ENCODE measurements around the gene TACO1. TPM values are rescaled to one million over a fixed set of nuclear protein-coding genes. Genes with fewer than 3 reads are reported as not detected.

Gene TACO1
- total RNA-seq, 4 donors from 2014 or later = 9.3 to 20.2 (median 10.2) TPM

- DNase-seq (ENCODE audit: low spot score in 2 of 2) = no peak
- no peak overlapping the region for H3K27ac ChIP-seq
- peaks cover 80% of the 10 kb centered on the region for H3K36me3 ChIP-seq
- no peaks in the 10 kb centered on the region for H3K9me3 ChIP-seq
- WGBS = 91% methylated on average over 11 of the region's 11 CpGs
- H3K4me1 ChIP-seq = no peaks in the 10 kb centered on the region
- TF ChIP-seq POLR2AphosphoS5 (IDR thresholded peaks at IDR 0.05) (no peak), CTCF (IDR thresholded peaks at IDR 0.05) (no peak), POLR2A (IDR thresholded peaks at IDR 0.05) (no peak), EP300 (IDR thresholded peaks at IDR 0.05) (no peak)
- no peaks in the 10 kb centered on the region for H3K27me3 ChIP-seq
- no peak overlapping the region for H3K4me3 ChIP-seq
Observed at GRCh38 chr17:63588797-63589196, 11.9 kb upstream of the TACO1 start.

- Histone ChIP-seq H3K27ac (no peak overlapping the region), H3K4me1 (no peaks in the 10 kb centered on the region), H3K4me3 (no peak overlapping the region), H3K36me3 (peaks cover 72% of the 10 kb centered on the region), H3K27me3 (no peaks in the 10 kb centered on the region), H3K9me3 (no peaks in the 10 kb centered on the region)
- no peak for DNase-seq (ENCODE audit: low spot score in 2 of 2)
- 90% methylated on average over 1 of the region's 1 CpG for WGBS
- no peak for TF ChIP-seq CTCF (IDR thresholded peaks at IDR 0.05)
- no peak for TF ChIP-seq POLR2AphosphoS5 (IDR thresholded peaks at IDR 0.05)
- TF ChIP-seq EP300 (IDR thresholded peaks at IDR 0.05) = no peak
- TF ChIP-seq POLR2A (IDR thresholded peaks at IDR 0.05) = no peak
Observed at GRCh38 chr17:63589646-63590045, 11.0 kb upstream of the TACO1 start.

GRCh38 chr17:63592797-63593196 lies 7.9 kb upstream of the TACO1 start:
- Histone ChIP-seq H3K4me3 (no peak overlapping the region), H3K27me3 (no peaks in the 10 kb centered on the region), H3K36me3 (peaks cover 45% of the 10 kb centered on the region), H3K4me1 (no peaks in the 10 kb centered on the region), H3K9me3 (no peaks in the 10 kb centered on the region), H3K27ac (no peak overlapping the region)
- WGBS = 85% methylated on average over 3 of the region's 3 CpGs
- TF ChIP-seq POLR2A (IDR thresholded peaks at IDR 0.05) (no peak), POLR2AphosphoS5 (IDR thresholded peaks at IDR 0.05) (no peak), CTCF (IDR thresholded peaks at IDR 0.05) (no peak), EP300 (IDR thresholded peaks at IDR 0.05) (no peak)
- DNase-seq (ENCODE audit: low spot score in 2 of 2) = no peak

- Histone ChIP-seq H3K27me3 (no peaks in the 10 kb centered on the region), H3K4me1 (peaks cover 3% of the 10 kb centered on the region), H3K4me3 (no peak overlapping the region), H3K36me3 (peaks cover 25% of the 10 kb centered on the region), H3K9me3 (no peaks in the 10 kb centered on the region), H3K27ac (no peak overlapping the region)
- no peak for TF ChIP-seq EP300 (IDR thresholded peaks at IDR 0.05)
- TF ChIP-seq CTCF (IDR thresholded peaks at IDR 0.05) = no peak
- no peak for DNase-seq (ENCODE audit: low spot score in 2 of 2)
- 98% methylated on average over 3 of the region's 3 CpGs for WGBS
Observed at GRCh38 chr17:63595132-63595531, 5.6 kb upstream of the TACO1 start.

- no peak for TF ChIP-seq POLR2AphosphoS5 (IDR thresholded peaks at IDR 0.05)
- TF ChIP-seq POLR2A (IDR thresholded peaks at IDR 0.05) = no peak
- TF ChIP-seq EP300 (IDR thresholded peaks at IDR 0.05) = no peak
- TF ChIP-seq CTCF (IDR thresholded peaks at IDR 0.05) = no peak
- Histone ChIP-seq H3K27ac (no peak overlapping the region), H3K4me3 (no peak overlapping the region), H3K27me3 (no peaks in the 10 kb centered on the region), H3K4me1 (peaks cover 14% of the 10 kb centered on the region), H3K9me3 (no peaks in the 10 kb centered on the region), H3K36me3 (peaks cover 8% of the 10 kb centered on the region)
- WGBS = 70% methylated on average over 6 of the region's 6 CpGs
- no peak for DNase-seq (ENCODE audit: low spot score in 2 of 2)
Observed at GRCh38 chr17:63596856-63597586, 3.7 kb upstream of the TACO1 start.

Measured in suprapubic skin (tissue), 4 donors.